BJ (cell line): ENCODE data around the gene KCNG3. TPM values are rescaled to one million over a fixed set of nuclear protein-coding genes. Genes with fewer than 3 reads are reported as not detected.

Source experiments
- CTCF ChIA-PET: fragments of 350-600 bp; formaldehyde crosslinking; extraction: SDS; loops from one replicate; lab custom pipeline; 2021; ENCODE audit warnings: antibody characterized with exemption, inconsistent platforms; lab: Yijun Ruan, JAX
- POLR2A ChIA-PET: fragments of 300-600 bp; sonication (Branson Sonifier 250); formaldehyde crosslinking; extraction: SDS; loops from one replicate; lab custom pipeline; 2021; ENCODE audit warnings: antibody characterized with exemption; lab: Charles Lee
- DNase-seq: peaks from one replicate; pipeline ENCODE4 v3.0.0-alpha.2; 2011; ENCODE audit warnings: low read depth
- H3K27me3 ChIP-seq: 2 replicates; pipeline ENCODE4 v1.6.0; 2011; ENCODE audit warnings: low read length; ENCODE audit not compliant: control insufficient read depth, insufficient read depth
- H3K36me3 ChIP-seq: 2 replicates; pipeline ENCODE4 v1.5.1; 2011; ENCODE audit warnings: low read length; ENCODE audit not compliant: control insufficient read depth, insufficient read depth
- H3K4me3 ChIP-seq: 2 replicates; pipeline ENCODE4 v1.5.1; 2011; ENCODE audit warnings: low read depth, mild to moderate bottlenecking, control low read depth, low read length
- CTCF ChIP-seq: IDR thresholded peaks from 2 replicates; pipeline ENCODE4 v1.5.1; 2011; ENCODE audit warnings: low read depth, mild to moderate bottlenecking, control low read depth, inconsistent platforms, low read length, moderate library complexity; ENCODE audit not compliant: insufficient read depth
- polyA plus RNA-seq: library from polyadenylated mRNA; depleted of rRNA; stranded (reverse); fragments of >200 nt; gene quantifications from 2 replicates; pipeline ENCODE4 v1.2.3, GENCODE V29; 2011

KCNG3 gene
- polyA plus RNA-seq, 1 experiment, result not detected

DNA sequence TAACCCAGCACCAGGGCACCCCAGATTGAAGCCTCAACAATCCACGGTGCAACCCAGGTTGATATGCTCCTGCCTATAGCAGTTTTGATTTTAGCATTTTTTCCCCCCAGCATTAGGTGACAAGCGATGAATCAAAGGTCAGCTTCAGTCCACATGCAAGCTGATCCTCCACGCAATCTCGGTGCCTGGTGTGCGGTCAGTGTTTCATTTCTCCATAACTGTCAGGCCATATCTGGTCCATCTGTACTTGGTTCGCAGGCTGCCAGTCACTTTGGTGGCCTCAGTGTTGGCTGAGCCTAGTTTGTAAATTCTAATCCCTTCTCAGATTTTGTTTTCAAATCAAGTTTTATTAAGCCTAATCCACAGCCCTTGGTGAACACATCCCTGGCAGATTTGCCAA is 30.2 kb downstream of the KCNG3 start:
- Histone ChIP-seq H3K27me3 (peaks cover 7% of the 10 kb centered on the region), H3K4me3 (no peak overlapping the region), H3K36me3 (no peaks in the 10 kb centered on the region)
- ChIA-PET CTCF (interaction anchor here (1.3 kb wide), 1 partner anchor 10 kb away, joined by 3 read pairs; no protein-coding TSS in a partner anchor), POLR2A (no interaction called here)
- DNase-seq, result no peak
- TF ChIP-seq CTCF, result no peak

DNA sequence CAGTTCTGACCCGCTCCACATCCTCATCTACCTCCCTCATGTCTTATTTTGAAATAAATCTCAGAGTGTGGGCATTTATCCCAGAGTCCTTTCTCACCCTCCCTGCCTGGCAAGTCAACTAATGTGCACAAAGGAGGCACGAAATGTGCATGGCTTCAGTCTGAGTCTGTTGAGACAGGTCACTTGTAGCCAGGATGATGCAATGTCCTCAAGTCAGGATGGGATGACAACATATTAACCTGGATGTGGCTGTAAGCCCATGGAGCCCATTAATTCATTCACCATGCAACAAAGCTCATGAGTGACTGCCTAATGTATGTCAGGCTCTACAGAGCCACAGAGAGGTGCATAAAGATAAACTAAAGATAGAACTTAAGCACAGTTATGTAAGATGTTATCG is 34.5 kb downstream of the KCNG3 start:
- ChIA-PET POLR2A (no interaction called here), CTCF (no interaction called here)
- TF ChIP-seq CTCF, result no peak
- no peak for DNase-seq
- Histone ChIP-seq H3K36me3 (no peaks in the 10 kb centered on the region), H3K4me3 (no peak overlapping the region), H3K27me3 (peaks cover 4% of the 10 kb centered on the region)

GRCh38 chr2:42458396-42458795 is 35.4 kb downstream of the KCNG3 start:
- Histone ChIP-seq H3K4me3 (no peak overlapping the region), H3K36me3 (no peaks in the 10 kb centered on the region), H3K27me3 (peaks cover 3% of the 10 kb centered on the region; the same call in 1 of the 2 replicates)
- no peak for TF ChIP-seq CTCF
- CTCF ChIA-PET, result no interaction called here
- no peak for DNase-seq
- POLR2A ChIA-PET, result no interaction called here

GRCh38 chr2:42457011-42457410 is 36.8 kb downstream of the KCNG3 start:
- Histone ChIP-seq H3K27me3 (peaks cover 3% of the 10 kb centered on the region; the same call in 1 of the 2 replicates), H3K4me3 (no peak overlapping the region), H3K36me3 (no peaks in the 10 kb centered on the region)
- ChIA-PET CTCF (no interaction called here), POLR2A (no interaction called here)
- no peak for DNase-seq
- TF ChIP-seq CTCF, result no peak

DNA sequence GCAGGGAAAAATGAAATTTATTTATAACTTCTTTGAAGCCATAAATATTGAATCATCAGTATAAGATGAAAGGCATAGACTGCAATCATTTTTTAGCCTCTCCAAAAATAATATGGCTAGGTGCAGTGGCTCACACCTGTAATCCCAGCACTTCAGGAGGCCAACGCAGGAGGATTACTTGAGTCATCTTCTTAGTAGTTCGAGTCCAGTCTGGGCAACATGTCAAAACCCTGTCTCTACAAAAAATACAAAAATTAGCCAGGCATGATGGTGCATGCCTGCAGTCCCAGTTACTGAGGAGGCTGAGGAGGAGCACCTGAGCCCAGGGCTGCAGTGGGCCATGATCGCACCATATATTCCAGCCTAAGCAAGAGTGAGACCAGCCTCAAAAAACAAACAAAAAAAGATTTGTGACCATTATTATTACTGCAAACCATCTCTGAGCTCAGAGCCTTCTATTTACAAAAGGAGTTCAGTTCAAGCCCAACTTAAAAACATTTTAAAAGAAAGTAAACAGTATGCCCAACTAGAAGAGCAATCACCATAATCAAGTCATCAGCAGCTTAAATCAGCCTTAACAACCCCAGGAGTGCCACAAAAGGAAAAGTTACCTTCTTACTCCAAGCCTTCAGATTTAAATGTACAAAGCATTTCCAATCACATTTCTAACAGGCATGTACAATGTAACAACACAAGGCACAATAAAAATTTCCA is 37.5 kb downstream of the KCNG3 start:
- Histone ChIP-seq H3K4me3 (no peak overlapping the region), H3K36me3 (no peaks in the 10 kb centered on the region), H3K27me3 (peaks cover 3% of the 10 kb centered on the region; the same call in 1 of the 2 replicates)
- POLR2A ChIA-PET, result no interaction called here
- TF ChIP-seq CTCF, result no peak
- CTCF ChIA-PET, result interaction anchor here (0.7 to 1.6 kb wide), 2 partner anchors 12 to 17 kb away, joined by 3 to 4 read pairs; no protein-coding TSS in a partner anchor
- DNase-seq, result no peak
